ENCODE measurements around the gene FAM110D.
A peak's percentile ranks its signal among the peaks of the same experiment; 100 is the strongest.

The FAM110D gene

GRCh38 chr1:26158908-26159742 lies at the start of gene FAM110D:
Gene FAM110D (plus strand): TSS chr1:26159079. CDS start chr1:26161292, 2,213 bp downstream.
- no peak for DNase-seq

- no peak for DNase-seq
Measured at GRCh38 chr1:26109229-26110164, 49.4 kb upstream of the FAM110D start.

GRCh38 chr1:26110731-26111529 lies 47.9 kb upstream of the FAM110D start:
- peak; percentile 78 for DNase-seq

GRCh38 chr1:26111530-26112406 lies 47.1 kb upstream of the FAM110D start, which contains the start of gene PDIK1L:
Gene PDIK1L (plus strand): TSS chr1:26111824. CDS start chr1:26114309, 2,485 bp downstream.
- DNase-seq, result peak; percentile 67

- DNase-seq, result no peak
Measured at GRCh38 chr1:26112407-26112775, 46.5 kb upstream of the FAM110D start.

- DNase-seq, result no peak
Measured at GRCh38 chr1:26114165-26114927, 44.5 kb upstream of the FAM110D start.

- no peak for DNase-seq
Measured at GRCh38 chr1:26119892-26120608, 38.8 kb upstream of the FAM110D start.

GRCh38 chr1:26121854-26122773 lies 36.8 kb upstream of the FAM110D start:
- DNase-seq, result no peak

GRCh38 chr1:26122988-26123973 lies 35.6 kb upstream of the FAM110D start:
- no peak for DNase-seq

GRCh38 chr1:26124418-26125331 lies 34.2 kb upstream of the FAM110D start:
- no peak for DNase-seq

GRCh38 chr1:26125382-26125781 lies 33.5 kb upstream of the FAM110D start:
- DNase-seq, result no peak

GRCh38 chr1:26125946-26126320 lies 32.9 kb upstream of the FAM110D start:
- no peak for DNase-seq

- DNase-seq, result no peak
Measured at GRCh38 chr1:26126321-26127084, 32.4 kb upstream of the FAM110D start.

GRCh38 chr1:26127235-26128163 lies 31.4 kb upstream of the FAM110D start:
- DNase-seq, result no peak

GRCh38 chr1:26129778-26130177 lies 29.1 kb upstream of the FAM110D start:
- DNase-seq, result no peak

Data from 8988T (cell line).